Psoas muscle (tissue), 8 donors: ENCODE results near the gene FER. TPM values are rescaled to one million over a fixed set of nuclear protein-coding genes. Genes with fewer than 3 reads are reported as not detected.
"Not testable (repeated sequence)": the region's sequence is repeated elsewhere in the genome, so short reads cannot be mapped to it uniquely, and the experiment has no call there.

Source experiments
- ATAC-seq, 4 donors: fragments of 200-7000 bp; cut with Tn5 transposase; one replicate each; pipeline ENCODE4 v1.9.1; 2020; ENCODE audit warnings: moderate library complexity in 3 of 4, mild to moderate bottlenecking in 2 of 4
- DNase-seq, 2 donors: peaks; one replicate each; pipeline ENCODE4 v3.0.0-alpha.2; 2020
- H3K27ac ChIP-seq: fragments of 200-600 bp; one replicate; pipeline ENCODE4 v1.8.0; 2022
- H3K27me3 ChIP-seq, 3 donors: fragments of 200-600 bp in 1 of 3; one replicate each; pipeline versions ENCODE4 v1.6.1 to v1.8.0; 2013 to 2022; ENCODE audit warnings: low read length in 2 of 3, mild to moderate bottlenecking in 2 of 3, moderate library complexity in 1 of 3; ENCODE audit not compliant: insufficient read depth in 3 of 3
- H3K36me3 ChIP-seq, 2 donors: fragments of 200-600 bp in 1 of 2; one replicate each; pipeline versions ENCODE4 v1.6.1 to v1.8.0; 2013 to 2022; ENCODE audit warnings: low read depth in 1 of 2, mild to moderate bottlenecking in 1 of 2, moderate library complexity in 1 of 2; ENCODE audit not compliant: insufficient read depth in 1 of 2
- H3K4me1 ChIP-seq: fragments of 200-600 bp; one replicate; pipeline ENCODE4 v1.8.0; 2022
- H3K4me3 ChIP-seq: fragments of 200-600 bp; one replicate; pipeline ENCODE4 v1.8.0; 2022; ENCODE audit warnings: mild to moderate bottlenecking
- H3K9me3 ChIP-seq: fragments of 200-600 bp; one replicate; pipeline ENCODE4 v1.8.0; 2022
- WGBS, 3 donors: extraction: QIAGEN DNeasy Blood & Tissue Kit; methylation state at CpG; one replicate each; pipeline versions ENCODE4 v1.1.6 to v1.1.7; 2013; 5-methylcytosine and 5-hydroxymethylcytosine counted together
- intact Hi-C, 2 donors: fragments of 100-400 bp; cut with DNase I; formaldehyde crosslinking; loops; one replicate each; pipeline versions ENCODE4 v1.11.0 to v1.14.2; 2022
- polyA plus RNA-seq, 3 donors: library from polyadenylated mRNA; stranded (reverse); fragments of 200-250 nt; gene quantifications; one replicate each; pipeline ENCODE4 v1.2.3, GENCODE V29; 2013
- total RNA-seq, 4 donors: library from RNA; stranded (reverse); fragmentation: NEBNext Ultra II Directional in 2 of 4; extraction: Animal tissue kit (Norgen Biotek cat#: 25700) in 2 of 4; gene quantifications; one replicate each; pipeline versions ENCODE4 v1.2.1 to v1.2.4, GENCODE V29; 2021 to 2023
- TF ChIP-seq, protein P1 (sequence below): fragments of 200-600 bp; IDR thresholded peaks from one replicate; pipeline ENCODE4 v1.8.0; 2022; ENCODE audit warnings: antibody characterized with exemption
- donor health status: healthy with polysubstance abuse.
- donor health status: DM: no; HTN: no; CAD: no; lungs with moderate emphysema.
- donor health status: Bipolar disorder and iron deficiency.
- donor health status: healthy.
- donor health status: DM: yes; HTN: yes; CAD: no.
- donor health status: DM: no; HTN: no; CAD: no.
- donor health status: DM: no; HTN: no; CAD: no.
- donor health status: DM: yes; HTN: yes; CAD: no.

FER gene
- total and polyA plus RNA-seq, 7 donors, result 0.66 to 7.6 (median 4.6) TPM

- ATAC-seq, result no peak
- Histone ChIP-seq H3K9me3 (no peaks in the 10 kb centered on the region), H3K27ac (no peak overlapping the region), H3K4me1 (peaks cover 10% of the 10 kb centered on the region), H3K4me3 (no peak overlapping the region), H3K27me3 (no peaks in the 10 kb centered on the region), H3K36me3 (no peaks in the 10 kb centered on the region)
- TF ChIP-seq, protein P1, sequence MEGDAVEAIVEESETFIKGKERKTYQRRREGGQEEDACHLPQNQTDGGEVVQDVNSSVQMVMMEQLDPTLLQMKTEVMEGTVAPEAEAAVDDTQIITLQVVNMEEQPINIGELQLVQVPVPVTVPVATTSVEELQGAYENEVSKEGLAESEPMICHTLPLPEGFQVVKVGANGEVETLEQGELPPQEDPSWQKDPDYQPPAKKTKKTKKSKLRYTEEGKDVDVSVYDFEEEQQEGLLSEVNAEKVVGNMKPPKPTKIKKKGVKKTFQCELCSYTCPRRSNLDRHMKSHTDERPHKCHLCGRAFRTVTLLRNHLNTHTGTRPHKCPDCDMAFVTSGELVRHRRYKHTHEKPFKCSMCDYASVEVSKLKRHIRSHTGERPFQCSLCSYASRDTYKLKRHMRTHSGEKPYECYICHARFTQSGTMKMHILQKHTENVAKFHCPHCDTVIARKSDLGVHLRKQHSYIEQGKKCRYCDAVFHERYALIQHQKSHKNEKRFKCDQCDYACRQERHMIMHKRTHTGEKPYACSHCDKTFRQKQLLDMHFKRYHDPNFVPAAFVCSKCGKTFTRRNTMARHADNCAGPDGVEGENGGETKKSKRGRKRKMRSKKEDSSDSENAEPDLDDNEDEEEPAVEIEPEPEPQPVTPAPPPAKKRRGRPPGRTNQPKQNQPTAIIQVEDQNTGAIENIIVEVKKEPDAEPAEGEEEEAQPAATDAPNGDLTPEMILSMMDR, result no peak
- WGBS, 3 donors, result 56 to 88% (median 74%) methylated on average over 1 of the region's 1 CpG
- DNase-seq, result no peak
- intact Hi-C loops, result no loop called here
Observed at GRCh38 chr5:108772626-108773025, 24.9 kb downstream of the FER start.

- ATAC-seq (no peak), DNase-seq (no peak)
- intact Hi-C loops, result no loop called here
- Histone ChIP-seq H3K4me3 (no peak overlapping the region), H3K27ac (no peak overlapping the region), H3K27me3 (no peaks in the 10 kb centered on the region), H3K9me3 (no peaks in the 10 kb centered on the region), H3K4me1 (peaks cover 10% of the 10 kb centered on the region), H3K36me3 (no peaks in the 10 kb centered on the region)
- 94 to 96% (median 96%) methylated on average over 2 of the region's 2 CpGs for WGBS, 3 donors
- TF ChIP-seq, protein P1, result no peak
Observed at GRCh38 chr5:108773330-108773729, 25.6 kb downstream of the FER start.

DNA sequence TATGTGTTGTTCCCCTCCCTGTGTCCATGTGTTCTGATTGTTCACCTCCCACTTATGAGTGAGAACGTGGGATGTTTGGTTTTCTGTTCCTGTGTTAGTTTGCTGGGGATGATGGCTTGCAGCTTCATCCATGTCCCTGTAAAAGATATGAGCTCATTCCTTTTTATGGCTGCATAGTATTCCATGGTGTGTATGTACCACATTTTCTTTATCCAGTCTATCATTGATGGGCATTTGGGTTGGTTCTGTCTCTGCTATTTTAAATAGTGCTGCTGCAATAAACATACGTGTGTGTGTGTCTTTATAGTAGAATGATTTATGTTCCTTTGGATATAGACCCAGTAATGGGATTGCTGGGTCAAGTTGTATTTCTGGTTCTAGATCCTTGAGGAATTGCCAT lies 26.4 kb downstream of the FER start:
- H3K9me3 ChIP-seq, H3K36me3 ChIP-seq, H3K27me3 ChIP-seq, DNase-seq, H3K4me1 ChIP-seq, H3K4me3 ChIP-seq, ATAC-seq, H3K27ac ChIP-seq, intact Hi-C loops: not testable (repeated sequence)
- 88 to 96% (median 90%) methylated on average over 2 of the region's 2 CpGs for WGBS, 3 donors

GRCh38 chr5:108777582-108777981 lies 29.9 kb downstream of the FER start:
- H3K27me3 ChIP-seq, intact Hi-C loops, H3K9me3 ChIP-seq, H3K4me1 ChIP-seq, H3K4me3 ChIP-seq, ATAC-seq, H3K36me3 ChIP-seq, H3K27ac ChIP-seq, DNase-seq: not testable (repeated sequence)
- 95 to 98% (median 98%) methylated on average over 3 of the region's 3 CpGs for WGBS, 3 donors

- H3K36me3 ChIP-seq, H3K27me3 ChIP-seq, H3K4me3 ChIP-seq, ATAC-seq, intact Hi-C loops, DNase-seq, H3K4me1 ChIP-seq, H3K9me3 ChIP-seq, H3K27ac ChIP-seq: not testable (repeated sequence)
- WGBS, 3 donors, result 96 to 99% (median 96%) methylated on average over 4 of the region's 4 CpGs
Observed at GRCh38 chr5:108784577-108784976, 36.9 kb downstream of the FER start.

DNA sequence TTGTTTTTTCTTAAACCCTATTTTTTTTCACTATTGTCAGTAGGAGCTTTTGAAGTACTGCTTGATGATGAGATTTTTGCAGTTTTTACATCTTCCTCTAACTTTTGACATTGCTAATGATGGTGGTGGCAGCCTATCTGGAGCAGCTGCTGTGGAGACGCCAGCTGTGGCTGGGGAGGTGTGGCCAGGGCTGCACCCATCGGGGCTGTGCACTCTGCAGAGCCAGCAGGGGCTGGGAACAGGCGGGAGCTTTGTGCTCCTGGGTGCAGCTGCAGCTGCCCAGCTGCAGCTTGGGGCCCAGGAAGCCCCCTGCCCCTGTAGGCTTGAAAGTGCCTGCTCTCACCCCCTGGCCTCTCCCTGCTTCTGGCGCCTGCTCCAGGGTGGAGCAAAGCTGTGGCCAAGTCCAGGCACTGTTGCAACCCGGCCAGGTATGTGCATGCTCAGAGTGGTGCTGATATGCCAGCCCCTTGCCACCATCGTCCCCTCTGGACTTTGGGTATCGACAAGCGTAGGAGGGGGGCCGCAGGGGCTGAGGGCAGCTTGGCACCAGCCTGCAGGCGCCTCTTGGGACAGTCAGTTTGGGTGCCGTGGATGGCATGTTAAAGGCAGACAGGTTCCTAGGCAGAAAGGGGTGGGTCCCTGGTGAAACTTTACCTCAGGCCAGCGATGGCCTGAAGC lies 39.2 kb downstream of the FER start:
- no peaks in the 10 kb centered on the region for H3K36me3 ChIP-seq
- WGBS, 3 donors, result 72 to 83% (median 76%) methylated on average over 12 of the region's 12 CpGs
- peaks cover 6% of the 10 kb centered on the region for H3K4me1 ChIP-seq
- intact Hi-C loops, result loop anchor here in 1 of 2 donors (5.0 kb wide), 1 partner anchor 35 kb away; no protein-coding TSS in a partner anchor
- H3K27ac ChIP-seq, result no peak overlapping the region
- TF ChIP-seq, protein P1, result no peak
- ATAC-seq (no peak), DNase-seq (no peak)
- no peaks in the 10 kb centered on the region for H3K9me3 ChIP-seq
- H3K27me3 ChIP-seq, result no peaks in the 10 kb centered on the region
- H3K4me3 ChIP-seq, result no peak overlapping the region
